ENCODE results near the gene MEX3C.

GRCh38 chr18:51193621-51194287 lies 3.7 kb downstream of the MEX3C start:
- TF ChIP-seq CTCF (IDR thresholded peaks at IDR 0.05; ENCODE audit: low read length), result no peak
- TF ChIP-seq EZH2 (IDR thresholded peaks at IDR 0.05; ENCODE audit: borderline replicate concordance, low read length), result no peak

All from OCI-LY1 (cell line).